RWPE1 (cell line): Measurements from ENCODE around the gene CREB1.

Experiments
- CTCF ChIA-PET: fragments of 350-600 bp; sonication (Branson Sonifier 250); formaldehyde crosslinking; extraction: SDS; loops from one replicate; lab custom pipeline; 2021; lab: Yijun Ruan, JAX
- POLR2A ChIA-PET: fragments of 400-600 bp; formaldehyde crosslinking; extraction: SDS; loops from one replicate; lab custom pipeline; 2020; ENCODE audit warnings: antibody characterized with exemption; ENCODE audit not compliant: low non-redundant PET; lab: Yijun Ruan, JAX
- DNase-seq: peaks from one replicate; pipeline ENCODE4 v3.0.0; 2012; ENCODE audit warnings: low spot score
- H3K27ac ChIP-seq: fragments of 450-650 bp; 2 replicates; pipeline ENCODE4 v1.5.1; 2017
- CTCF ChIP-seq: fragments of 450-650 bp; conservative IDR thresholded peaks from 2 replicates; pipeline ENCODE4 v1.5.1; 2017; ENCODE audit warnings: low read depth, mild to moderate bottlenecking

Gene CREB1

GRCh38 chr2:207515671-207516070 lies 14.1 kb upstream of the CREB1 start:
- TF ChIP-seq CTCF, result no peak
- POLR2A ChIA-PET, result no interaction called here
- CTCF ChIA-PET, result no interaction called here
- no peak for DNase-seq
- no peak overlapping the region for H3K27ac ChIP-seq

- POLR2A ChIA-PET, result no interaction called here
- no peak for DNase-seq
- H3K27ac ChIP-seq, result no peak overlapping the region
- CTCF ChIA-PET, result no interaction called here
- no peak for TF ChIP-seq CTCF
These were observed 13.6 kb upstream of the CREB1 start for GRCh38 chr2:207516206-207516605.

GRCh38 chr2:207523005-207523404 lies 6.8 kb upstream of the CREB1 start:
- H3K27ac ChIP-seq, result no peak overlapping the region
- TF ChIP-seq CTCF, result no peak
- POLR2A ChIA-PET, result no interaction called here
- CTCF ChIA-PET, result interaction anchor here (1.4 kb wide), 1 partner anchor 103 kb away, joined by 6 read pairs; the partner anchor contains the start of gene METTL21A
- no peak for DNase-seq

GRCh38 chr2:207525296-207525695 lies 4.5 kb upstream of the CREB1 start:
- DNase-seq, result no peak
- CTCF ChIA-PET, result interaction anchor here (1.4 kb wide), 1 partner anchor 37 kb away, joined by 3 read pairs; no protein-coding TSS in a partner anchor
- no peak overlapping the region for H3K27ac ChIP-seq
- no peak for TF ChIP-seq CTCF
- POLR2A ChIA-PET, result no interaction called here

- DNase-seq, result peak; percentile 55
- ChIA-PET CTCF (no interaction called here), POLR2A (interaction anchor here (0.6 kb wide), 1 partner anchor 9 kb away, joined by 3 read pairs; no protein-coding TSS in a partner anchor)
- peak overlapping the region; percentile 99 for H3K27ac ChIP-seq
- TF ChIP-seq CTCF, result 0 out of 2 replicates have a peak, but pooled peaks have one; percentile 8
These were observed 807 bp upstream of the CREB1 start for GRCh38 chr2:207528980-207529329.

GRCh38 chr2:207530160-207531031 lies 634 bp downstream of the CREB1 start:
- ChIA-PET CTCF (interaction anchor here (0.6 kb wide), 1 partner anchor 504 kb away, joined by 3 read pairs; no protein-coding TSS in a partner anchor), POLR2A (interaction anchor here (0.7 to 0.8 kb wide), 2 partner anchors 23 to 90 kb away, joined by 3 read pairs; no protein-coding TSS in a partner anchor)
- no peak for TF ChIP-seq CTCF
- H3K27ac ChIP-seq, result peak overlapping the region; percentile 99
- DNase-seq, result peak; percentile 37
